Peyer's patch (tissue), 4 donors: ENCODE data around the gene PCDHGA5.
A peak's percentile ranks its signal among the peaks of the same experiment; 100 is the strongest.

Experiments used
- POLR2A ChIP-seq, 2 donors: fragments of 450-650 bp; IDR thresholded peaks; one replicate each; pipeline ENCODE4 v1.5.1; 2017; ENCODE audit warnings: antibody characterized with exemption in 2 of 2, mild to moderate bottlenecking in 2 of 2, moderate library complexity in 2 of 2
- TF ChIP-seq, protein P1 (sequence below), 6 experiments: fragments of 450-650 bp in 4 of 6; fragments of 200-600 bp in 2 of 6; sonication (generic) in 1 of 6; IDR thresholded peaks; one replicate each; pipeline ENCODE4 v1.5.1; 2017 to 2019; ENCODE audit warnings: antibody characterized with exemption in 6 of 6, mild to moderate bottlenecking in 3 of 6, moderate library complexity in 1 of 6

DNA sequence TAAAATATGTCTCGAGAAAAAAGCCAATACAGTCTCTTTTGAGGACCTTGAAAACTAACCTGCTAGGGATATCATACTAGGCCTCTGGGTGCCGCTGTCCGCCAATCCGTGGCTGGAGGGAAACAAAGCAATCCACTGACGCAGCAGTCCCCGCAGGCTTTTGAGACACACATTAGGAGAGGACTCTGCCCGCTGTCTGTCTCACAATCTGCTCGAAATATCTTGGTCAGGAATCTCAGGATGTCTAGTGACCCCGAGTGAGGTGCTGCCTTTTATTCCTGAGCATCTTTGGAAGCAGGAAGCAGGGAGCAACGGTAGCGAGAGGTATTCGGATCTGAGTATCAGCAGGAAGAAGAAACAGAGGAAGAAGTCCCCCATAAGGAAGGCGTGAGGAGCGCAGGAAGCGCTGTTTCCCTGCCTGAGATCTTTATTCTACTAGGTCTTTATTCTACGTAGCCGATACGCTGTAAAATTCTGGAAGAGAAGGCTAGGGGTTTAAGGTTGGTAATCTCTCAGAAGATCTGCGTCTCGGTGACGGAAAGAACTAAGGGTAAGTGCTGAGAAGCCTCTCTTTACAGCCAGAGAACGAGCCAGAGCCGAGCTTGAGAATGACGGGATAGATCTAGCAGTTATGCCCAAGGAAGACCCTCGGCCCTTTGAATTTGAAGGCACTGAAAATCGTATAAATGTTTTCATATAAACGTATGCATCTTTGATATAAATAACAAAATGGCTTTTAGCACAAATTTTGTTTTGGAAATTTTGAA is 37.7 kb upstream of the PCDHGA5 start:
- TF ChIP-seq POLR2A (IDR thresholded peaks at IDR 0.05) = no peak
- TF ChIP-seq, protein P1, sequence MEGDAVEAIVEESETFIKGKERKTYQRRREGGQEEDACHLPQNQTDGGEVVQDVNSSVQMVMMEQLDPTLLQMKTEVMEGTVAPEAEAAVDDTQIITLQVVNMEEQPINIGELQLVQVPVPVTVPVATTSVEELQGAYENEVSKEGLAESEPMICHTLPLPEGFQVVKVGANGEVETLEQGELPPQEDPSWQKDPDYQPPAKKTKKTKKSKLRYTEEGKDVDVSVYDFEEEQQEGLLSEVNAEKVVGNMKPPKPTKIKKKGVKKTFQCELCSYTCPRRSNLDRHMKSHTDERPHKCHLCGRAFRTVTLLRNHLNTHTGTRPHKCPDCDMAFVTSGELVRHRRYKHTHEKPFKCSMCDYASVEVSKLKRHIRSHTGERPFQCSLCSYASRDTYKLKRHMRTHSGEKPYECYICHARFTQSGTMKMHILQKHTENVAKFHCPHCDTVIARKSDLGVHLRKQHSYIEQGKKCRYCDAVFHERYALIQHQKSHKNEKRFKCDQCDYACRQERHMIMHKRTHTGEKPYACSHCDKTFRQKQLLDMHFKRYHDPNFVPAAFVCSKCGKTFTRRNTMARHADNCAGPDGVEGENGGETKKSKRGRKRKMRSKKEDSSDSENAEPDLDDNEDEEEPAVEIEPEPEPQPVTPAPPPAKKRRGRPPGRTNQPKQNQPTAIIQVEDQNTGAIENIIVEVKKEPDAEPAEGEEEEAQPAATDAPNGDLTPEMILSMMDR (IDR thresholded peaks at IDR 0.05) = peak in 5 of 6 experiments; percentile 19 to 48 (median 38)
